Stimulated activated CD4-positive, alpha-beta T cell treated with anti-CD3 and anti-CD28 coated beads, Interleukin-12 subunit alpha, Interleukin-12 subunit beta, amount 100 ng/mL, for 24 hours (primary cell): Measurements from ENCODE around the gene FAU.
"Not testable (repeated sequence)": the region's sequence is repeated elsewhere in the genome, so short reads cannot be mapped to it uniquely, and the experiment has no call there.

Experiments used
- DNase-seq, 2 experiments: peaks; one replicate each; pipeline ENCODE4 v3.0.0-alpha.2; 2020; ENCODE audit warnings: low read depth in 2 of 2

Gene FAU

DNA sequence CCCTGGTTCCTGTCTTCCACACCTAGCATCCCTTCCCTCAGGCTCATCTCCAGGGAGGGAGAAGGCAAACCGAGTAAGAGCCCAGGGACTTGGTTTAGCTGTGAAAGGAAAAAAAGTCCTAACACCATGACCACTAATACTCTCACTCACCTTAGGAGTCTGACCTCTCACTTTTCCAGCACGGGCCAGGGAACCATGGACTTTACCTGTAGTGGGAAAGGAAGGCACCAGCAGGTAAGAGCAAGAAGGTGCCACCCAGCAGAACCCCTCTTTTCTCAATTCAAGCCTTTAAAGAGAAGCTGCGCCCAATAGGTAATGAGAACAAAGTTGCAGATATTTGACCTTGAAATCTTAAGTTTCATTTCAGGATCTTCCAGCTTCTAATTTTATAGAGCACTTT is 1.1 kb downstream of the FAU start:
- no peak for DNase-seq

DNA sequence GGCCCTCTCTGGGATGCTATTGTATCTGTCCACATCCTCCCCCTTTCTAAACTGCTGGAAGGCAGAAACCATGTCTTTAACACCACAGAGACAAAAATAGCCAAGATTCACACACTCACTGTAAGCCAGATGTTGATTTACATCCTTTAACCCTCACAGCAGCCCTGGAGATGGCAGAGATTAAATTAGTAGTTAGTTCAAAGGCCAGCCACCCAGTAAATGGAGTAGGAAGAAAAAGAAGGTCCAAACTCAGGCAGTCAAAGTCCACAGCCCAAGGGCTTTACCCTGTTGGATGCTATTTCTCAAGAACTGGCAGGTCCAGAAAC is 2.3 kb downstream of the FAU start:
- no peak for DNase-seq

DNA sequence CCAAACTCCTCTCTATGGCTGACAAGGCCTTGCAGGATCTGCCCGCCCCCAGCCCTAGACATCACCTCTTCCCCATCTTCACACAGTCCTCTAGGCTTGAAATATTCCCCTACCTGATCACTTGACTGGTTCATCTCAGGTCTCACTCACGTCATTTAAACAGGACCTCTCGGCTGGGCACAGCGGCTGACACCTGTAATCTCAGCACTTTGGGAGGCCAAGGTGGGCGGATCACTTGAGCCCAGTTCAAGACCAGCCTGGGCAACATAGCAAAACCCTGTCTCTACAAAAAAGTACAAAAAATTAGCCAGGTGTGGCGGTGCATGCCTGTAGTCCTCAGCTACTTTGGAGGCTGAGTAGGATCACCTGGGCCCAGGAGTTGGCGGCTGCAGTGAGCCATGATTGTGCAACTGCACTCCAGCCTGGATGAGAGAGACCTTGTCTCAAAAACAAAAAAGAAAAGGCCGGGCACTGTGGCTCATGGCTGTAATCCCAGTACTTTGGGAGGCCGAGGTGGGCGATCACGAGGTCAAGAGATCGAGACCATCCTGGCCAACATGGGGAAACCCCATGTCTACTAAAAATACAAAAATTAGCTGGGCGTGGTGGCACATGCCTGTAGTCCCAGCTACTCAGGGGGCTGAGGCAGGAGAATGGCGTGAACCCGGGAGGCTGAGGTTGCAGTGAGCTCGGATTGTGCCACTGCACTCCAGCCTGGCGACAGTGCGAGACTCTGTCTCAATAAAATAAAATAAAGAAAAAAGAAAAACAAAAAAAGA is 2.9 kb downstream of the FAU start:
- DNase-seq, result not testable (repeated sequence)

DNA sequence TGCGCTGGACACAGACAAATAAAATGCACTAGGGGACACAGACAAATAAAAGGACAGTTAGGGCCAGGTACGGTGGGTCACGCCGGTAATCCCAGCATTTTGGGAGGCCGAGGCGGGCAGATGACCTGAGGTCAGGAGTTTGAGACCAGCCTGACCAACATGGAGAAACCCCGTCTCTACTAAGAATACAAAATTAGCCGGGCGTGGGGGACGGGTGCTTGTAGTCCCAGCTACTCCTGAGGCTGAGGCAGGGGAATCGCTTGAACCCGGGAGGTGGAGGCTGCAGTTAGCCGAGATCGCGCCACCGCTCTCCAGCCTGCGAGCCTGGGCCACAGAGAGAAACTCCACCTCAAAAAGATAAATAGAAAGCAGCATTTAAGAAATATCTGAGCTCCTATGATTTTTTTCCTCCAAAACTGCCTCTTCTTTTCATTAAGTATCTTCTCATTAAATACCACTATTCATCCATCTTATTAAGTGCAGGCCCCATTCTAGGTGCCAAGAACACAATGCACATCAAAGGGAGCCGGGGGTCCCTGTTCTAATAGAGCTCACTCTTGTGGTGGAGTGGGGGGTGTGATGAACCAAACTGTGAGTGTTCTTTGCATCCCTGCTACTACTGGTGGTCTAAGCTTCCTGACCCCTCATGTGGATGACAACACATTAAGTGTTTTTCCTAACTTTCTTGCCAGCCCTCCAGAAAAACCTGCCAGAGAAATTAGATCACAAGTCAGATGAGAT is 3.7 kb downstream of the FAU start:
- DNase-seq, result no peak

DNA sequence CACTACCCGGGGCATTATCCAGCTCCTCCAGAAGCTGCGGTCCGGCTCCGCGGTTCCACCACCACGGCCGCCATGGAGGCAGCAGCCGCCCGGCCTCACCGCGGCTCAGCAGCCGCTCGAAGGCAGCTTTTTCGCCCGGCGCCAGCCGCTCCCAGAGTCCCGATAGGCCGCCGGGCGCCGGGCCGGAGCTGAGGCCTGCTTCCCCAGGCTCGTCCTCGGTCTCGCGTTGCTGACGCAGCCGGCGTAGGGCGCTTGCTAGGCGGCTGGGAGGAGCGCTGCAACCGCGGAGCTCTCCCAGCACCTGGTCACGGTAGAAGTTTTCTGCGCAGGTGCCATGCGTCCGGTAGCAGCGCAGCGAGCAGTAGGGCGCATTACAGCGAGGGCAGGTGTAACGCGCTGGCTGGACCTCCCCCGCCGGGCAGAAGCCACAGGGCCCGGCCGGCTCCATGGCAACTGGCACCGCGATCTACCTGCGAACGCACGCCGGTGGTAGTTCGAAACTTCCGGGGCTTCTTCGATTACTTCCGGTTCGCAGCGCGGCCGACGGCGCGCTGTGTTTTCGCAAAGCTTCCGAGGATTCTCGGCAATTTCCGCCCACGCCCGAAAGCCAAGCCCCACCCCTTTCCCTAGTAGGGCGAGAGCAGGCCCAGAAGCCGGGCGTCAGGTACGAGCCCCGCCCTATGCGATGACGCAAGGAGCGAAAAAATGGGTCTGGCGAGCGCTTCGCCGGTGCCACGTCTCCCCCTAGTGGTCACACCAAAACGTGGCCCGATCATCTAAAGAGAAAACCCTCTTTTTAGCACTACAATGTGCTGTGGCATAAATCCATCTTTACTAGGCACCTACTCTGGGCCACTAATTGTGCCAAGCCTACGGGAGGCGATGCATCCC is 4.5 kb downstream of the FAU start, which contains the start of gene ZNHIT2:
Gene ZNHIT2 (minus strand): TSS at position 496 of the 891 bp plus-strand sequence. CDS start 48 bp downstream, at position 448.
- DNase-seq, result peak; percentile 100

DNA sequence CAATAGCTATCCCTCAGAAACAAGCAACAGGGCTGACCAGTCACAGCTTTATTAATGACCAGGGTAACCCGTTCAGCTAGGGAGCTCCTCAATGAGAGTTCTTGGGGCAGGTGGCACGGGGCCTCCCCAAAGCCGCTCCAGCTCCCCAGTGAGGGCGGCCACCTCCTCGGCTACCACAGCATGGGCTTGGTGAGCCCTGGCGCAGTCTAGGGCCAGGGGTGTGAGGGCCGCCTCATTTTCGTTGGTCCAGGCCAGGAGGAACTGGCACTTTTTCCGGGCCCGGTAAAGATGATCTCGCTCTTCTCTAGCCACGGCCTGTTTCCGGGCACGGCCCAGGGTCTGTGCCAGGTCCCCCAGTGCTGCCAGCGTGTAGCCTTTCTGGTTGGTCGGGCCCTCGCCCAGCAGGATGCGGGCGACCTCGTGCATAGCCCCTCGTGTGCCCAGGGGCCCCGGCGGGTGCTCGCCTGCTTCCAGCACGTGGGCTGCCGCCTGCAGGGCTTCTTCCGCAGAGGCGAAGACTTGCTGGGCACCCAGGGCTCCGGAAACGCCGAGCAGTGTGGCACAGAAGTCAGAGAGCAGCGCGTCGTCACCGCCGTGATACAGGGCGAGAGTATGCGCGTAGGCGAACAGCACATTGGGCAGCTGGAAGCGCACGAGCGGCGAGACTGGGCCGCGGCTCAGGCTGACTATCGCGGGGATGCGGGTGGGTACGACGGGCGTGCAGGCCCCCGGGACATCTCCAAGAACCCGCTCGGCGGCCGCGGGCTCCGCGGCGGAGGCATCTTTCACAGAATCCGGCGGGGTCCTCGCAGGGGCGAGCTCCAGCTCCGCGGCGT is 5.3 kb downstream of the FAU start:
- no peak for DNase-seq

DNA sequence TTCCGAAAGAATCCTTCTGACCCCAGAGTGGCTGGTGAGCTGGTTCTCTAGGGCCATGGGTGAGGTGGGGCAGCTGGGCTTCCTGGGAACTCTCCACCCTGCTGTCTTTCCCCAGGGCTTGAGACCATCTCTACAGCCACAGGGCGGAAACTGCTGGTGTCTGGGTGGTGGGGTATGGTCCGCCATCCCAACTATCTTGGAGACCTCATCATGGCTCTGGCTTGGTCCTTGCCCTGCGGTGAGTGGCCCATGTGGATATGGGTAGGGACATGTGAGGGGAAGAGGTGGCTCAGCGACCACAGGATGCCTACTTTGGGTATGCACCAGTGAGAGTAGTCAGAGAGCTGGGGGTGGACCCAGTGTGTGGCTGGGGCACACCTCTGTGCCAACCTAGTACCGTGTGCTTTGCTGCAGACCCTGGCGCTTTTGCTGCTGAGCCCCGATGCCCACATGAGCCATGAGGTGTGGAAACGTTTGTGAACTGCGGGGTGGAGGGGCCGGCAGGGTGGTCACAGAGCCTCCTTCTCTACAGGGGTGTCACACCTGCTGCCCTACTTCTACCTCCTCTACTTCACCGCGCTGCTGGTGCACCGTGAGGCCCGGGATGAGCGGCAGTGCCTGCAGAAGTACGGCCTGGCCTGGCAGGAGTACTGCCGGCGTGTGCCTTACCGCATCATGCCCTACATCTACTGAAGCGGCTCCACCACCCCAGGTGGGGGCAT is 6.4 kb downstream of the FAU start:
- no peak for DNase-seq

DNA sequence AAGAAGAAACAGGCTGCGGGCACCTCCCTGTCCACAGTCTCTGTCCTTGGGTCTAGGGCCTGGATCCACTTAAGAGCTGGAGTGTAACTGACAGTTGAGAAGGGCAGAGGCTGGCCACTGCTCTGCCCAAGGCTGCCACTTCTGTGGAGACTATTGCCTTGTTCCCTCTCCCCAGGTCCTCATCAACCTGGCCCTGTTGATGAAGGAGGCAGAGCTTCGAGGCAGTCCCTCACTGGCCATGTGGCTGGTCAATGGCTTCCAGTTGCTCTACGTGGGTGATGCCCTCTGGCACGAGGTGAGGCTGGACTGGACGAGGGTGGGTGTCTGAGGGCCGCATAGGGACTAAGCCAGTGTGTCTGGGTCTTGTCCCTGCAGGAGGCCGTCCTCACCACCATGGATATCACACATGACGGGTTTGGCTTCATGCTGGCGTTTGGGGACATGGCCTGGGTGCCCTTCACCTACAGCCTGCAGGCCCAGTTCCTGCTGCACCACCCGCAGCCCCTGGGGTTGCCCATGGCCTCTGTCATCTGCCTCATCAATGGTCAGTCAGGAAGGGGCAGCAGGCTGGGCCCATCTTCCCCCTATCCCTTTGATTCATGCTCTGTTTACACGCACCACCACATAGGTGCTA is 7.3 kb downstream of the FAU start:
- no peak for DNase-seq

DNA sequence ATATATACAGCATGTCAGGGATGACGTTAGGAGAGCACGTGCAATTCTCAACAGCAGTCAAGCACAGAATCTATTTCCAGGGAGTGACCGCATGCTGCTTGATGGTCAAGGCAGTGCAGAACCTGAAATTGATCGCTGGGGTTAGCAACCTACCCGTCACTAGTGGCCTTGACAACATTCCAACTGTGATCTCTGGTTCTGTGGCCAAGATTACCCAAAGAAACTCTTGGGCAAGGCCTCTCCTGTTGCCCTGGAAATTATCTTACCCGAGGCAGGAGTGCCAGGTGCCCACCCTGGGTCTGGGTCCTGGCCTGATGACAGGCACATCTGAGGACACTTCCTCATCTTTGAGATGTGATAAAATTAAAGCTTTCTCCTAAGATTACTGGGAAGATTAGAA is 8.1 kb downstream of the FAU start:
- DNase-seq, result no peak

DNA sequence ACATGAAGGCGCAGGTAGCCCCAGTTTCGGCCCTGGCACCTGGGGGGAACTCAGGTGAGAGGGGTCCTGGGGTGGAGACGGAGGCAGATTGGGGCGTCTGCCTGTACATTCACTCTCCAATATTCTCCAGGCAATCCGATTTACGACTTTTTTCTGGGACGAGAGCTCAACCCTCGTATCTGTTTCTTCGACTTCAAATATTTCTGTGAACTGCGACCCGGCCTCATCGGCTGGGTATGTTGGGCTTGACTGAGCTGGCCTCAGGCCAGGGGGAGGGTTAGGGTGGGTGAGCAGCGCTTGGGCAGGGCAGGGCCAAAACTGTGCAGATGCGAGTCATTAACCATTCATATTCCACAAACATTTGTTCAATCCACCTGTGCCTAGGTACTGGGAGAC is 8.6 kb downstream of the FAU start:
- no peak for DNase-seq

DNA sequence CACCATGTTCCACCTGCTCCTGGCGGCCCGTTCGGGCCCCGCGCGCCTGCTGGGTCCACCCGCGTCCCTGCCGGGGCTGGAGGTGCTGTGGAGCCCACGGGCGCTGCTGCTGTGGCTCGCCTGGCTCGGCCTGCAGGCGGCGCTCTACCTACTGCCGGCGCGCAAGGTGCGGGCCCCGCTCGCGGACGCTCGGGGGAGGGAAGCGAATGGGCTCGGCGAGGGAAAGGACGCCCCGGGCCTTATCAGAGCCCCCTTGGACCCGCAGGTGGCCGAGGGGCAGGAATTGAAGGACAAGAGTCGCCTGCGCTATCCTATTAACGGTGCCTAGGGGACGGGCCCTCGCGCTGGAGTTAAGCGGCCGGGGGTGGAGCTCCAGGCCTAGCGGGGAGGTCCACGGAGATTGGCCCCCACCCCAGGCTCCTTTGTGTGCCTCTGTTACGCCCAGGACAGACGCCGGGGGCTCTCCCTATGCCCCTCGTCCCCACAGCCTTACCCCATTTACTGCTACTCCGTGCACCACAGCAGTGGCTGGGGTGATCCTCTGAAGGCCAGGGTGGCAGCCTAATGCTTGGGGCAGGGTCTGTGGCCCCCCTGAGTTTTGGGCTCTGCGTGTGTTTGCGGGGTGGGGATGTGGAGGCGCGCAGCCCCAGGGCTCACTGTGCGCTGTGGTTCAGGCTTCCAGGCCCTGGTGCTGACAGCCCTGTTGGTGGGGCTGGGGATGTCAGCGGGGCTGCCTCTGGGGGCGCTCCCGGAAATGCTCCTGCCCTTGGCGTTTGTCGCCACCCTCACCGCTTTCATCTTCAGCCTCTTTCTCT is 9.2 kb downstream of the FAU start:
- DNase-seq, result peak in 1 of 2 experiments; percentile 62

DNA sequence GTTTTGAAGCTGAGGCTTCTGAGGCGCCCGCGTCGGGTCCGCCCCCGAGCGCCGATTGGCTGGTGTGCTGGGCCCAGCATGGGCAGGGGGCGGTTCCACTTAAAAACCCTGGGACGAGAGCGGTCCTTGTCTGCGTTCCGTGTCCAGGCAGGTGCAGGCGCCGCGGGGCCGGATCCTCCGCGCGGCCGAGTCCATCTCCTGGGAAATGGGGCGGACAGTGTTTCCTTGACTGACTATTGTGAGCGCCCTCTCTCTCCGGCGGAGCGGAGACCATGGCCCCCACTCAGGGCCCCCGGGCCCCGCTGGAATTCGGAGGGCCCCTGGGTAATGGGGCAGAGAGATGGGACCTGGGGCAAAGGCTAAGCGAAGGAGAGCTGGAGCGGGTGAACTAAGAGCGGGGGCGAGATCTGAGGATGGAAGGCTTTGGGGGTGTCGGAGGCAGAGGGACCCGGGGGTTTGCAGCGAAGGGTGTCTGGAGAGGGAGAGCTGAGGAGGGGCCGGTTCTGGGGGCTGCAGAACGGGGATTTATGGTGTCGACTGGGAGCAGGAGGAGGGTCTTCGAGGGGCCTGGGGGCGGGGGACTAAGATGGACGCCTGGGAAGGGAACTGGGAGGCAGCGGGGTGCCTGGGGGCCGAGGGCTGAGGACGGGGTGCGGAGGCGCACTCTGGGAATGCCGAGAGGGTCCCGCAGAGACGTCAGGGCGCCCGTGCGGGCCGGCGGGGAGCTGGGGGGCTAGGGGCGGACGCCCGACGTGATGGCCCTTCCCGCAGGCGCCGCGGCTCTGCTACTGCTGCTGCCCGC is 10.0 kb downstream of the FAU start, which contains the start of gene TM7SF2:
Gene TM7SF2 (plus strand): TSS at position 129 of the 802 bp plus-strand sequence. CDS start 144 bp downstream, at position 273.
- DNase-seq, result peak; percentile 79 to 93

DNA sequence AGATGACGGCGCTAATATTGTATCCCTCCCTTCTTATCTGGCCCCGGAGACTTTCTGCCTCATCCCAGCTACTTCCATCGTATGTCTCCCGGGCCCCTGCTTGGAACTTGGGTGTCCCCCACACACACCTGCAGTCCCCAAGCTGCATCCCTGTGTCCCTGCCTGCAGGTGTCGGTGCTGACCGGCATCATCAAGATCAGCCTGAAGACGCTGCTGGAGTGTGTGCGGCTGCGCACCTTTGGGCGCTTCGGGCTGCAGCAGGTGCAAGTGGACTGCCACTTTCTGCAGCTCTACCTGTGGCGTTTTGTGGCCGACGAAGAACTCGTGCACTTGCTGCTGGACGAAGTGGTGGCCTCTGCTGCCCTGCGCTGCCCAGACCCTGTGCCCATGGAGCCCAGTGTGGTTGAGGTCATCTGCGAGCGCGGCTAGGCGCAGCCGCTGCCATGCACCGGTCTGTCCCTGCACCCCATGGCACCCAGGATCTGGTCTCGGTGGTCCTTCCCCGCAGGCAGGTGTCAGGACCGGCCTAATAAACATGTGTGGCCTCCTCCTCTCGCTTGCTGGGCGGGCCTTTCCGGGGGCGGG is 10.7 kb downstream of the FAU start:
- no peak for DNase-seq

DNA sequence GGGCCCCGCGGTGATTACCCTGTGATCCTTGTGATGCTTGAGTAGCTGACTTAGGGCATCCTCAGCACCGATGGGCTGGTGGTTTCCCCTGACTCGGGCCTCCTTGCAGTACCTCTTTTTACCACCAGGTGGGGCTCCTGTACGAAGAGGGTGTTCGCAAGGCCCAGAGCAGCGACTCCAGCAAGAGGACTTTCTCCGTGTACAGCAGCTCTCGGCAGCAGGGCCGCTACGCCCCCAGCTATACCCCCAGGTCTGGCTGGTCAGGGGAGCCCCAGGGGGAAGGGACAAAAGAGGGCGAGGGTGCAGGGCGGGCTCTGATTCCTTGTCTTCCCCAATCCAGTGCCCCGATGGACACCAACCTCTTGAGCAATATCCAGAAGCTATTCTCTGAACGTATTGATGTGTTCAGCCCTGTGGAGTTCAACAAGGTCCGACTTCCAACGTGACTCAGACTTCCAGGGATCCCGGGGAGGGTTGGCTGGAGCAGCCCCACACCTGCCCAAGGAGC is 11.5 kb downstream of the FAU start:
- DNase-seq, result peak; percentile 91 to 99

DNA sequence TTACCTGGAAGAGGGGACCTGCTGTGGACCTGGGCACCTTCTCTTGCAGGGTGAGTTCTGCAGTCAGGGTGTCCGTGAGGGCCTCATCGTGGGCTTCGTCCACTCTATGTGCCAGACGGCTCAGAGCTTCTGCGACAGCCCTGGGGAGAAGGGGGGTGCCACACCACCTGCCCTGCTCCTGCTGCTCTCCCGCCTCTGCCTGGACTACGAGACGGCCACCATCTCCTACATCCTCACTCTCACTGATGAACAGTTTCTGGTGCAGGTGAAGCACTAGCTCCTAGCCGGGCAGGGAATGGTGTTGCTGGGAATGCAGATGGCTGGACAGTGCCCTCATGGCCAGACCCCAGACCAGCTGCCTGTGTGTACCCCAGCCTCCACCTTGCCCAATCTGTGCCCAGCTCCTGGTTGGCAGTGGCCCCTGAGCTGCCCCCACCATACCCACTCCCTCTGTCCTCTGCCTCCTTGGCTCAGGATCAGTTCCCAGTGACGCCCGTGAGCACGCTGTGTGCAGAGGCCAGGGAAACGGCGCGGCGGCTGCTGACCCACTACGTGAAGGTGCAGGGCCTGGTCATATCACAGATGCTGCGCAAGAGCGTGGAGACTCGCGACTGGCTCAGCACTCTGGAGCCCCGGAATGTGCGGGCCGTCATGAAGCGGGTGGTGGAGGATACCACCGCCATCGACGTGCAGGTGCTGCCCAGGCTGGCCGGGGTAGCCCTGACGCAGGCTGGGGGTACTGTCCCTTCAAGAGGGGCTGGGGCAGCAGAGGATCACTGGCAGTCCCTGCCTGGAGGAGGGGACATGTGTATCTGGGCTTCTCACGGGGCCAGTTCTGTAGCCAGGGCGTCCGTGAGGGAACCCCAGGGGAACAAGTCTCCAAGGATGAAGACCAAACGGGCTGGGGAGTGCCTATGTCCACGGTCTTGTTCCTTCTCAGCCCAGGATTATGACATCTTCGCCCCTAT is 12.4 kb downstream of the FAU start:
- no peak for DNase-seq

DNA sequence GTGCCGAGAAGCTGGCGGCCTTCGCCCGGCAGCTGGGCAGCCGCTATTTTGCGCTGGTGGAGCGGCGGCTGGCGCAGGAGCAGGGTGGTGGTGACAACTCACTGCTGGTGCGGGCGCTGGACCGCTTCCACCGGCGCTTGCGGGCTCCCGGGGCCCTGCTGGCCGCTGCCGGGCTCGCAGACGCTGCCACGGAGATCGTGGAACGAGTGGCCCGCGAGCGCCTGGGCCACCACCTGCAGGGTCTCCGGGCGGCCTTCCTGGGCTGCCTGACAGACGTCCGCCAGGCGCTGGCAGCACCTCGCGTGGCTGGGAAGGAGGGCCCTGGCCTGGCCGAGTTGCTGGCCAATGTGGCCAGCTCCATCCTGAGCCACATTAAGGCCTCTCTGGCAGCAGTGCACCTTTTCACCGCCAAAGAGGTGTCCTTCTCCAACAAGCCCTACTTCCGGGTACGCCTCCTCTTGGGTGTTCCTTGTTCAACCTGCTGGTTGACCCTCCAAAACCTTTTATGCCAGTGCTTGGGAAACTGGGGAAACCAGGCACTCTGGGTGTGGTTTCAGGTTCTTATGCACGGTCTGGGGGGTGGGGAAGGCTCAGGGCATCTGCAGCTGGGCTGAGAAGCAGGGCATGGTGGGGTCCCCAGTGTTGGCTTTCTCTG is 13.3 kb downstream of the FAU start:
- DNase-seq, result no peak
